Stimulated activated naive CD8-positive, alpha-beta T cell treated with anti-CD3 and anti-CD28 coated beads, Interleukin-15, amount 100 ng/mL, for 72 hours (primary cell): ENCODE measurements around the gene MBLAC2.

ENCODE experiments used
- ATAC-seq: fragments of 150-1000 bp; cut with Tn5 transposase; 2 replicates; pipeline ENCODE4 v1.10.0; 2021; ENCODE audit warnings: mild to moderate bottlenecking, moderate library complexity
- DNase-seq, 2 donors: peaks; one replicate each; pipeline ENCODE4 v3.0.0; 2021 to 2022
- H3K27ac Mint-ChIP-seq, 2 donors: one replicate each; pipeline ENCODE4 v1.8.0; 2022; ENCODE audit warnings: mild to moderate bottlenecking in 2 of 2, mixed read lengths in 2 of 2, moderate library complexity in 2 of 2
- H3K27me3 Mint-ChIP-seq: one replicate; pipeline ENCODE4 v1.8.0; 2022; ENCODE audit warnings: mixed read lengths
- H3K4me1 Mint-ChIP-seq: one replicate; pipeline ENCODE4 v1.8.0; 2022; ENCODE audit warnings: mild to moderate bottlenecking, mixed read lengths
- H3K4me3 Mint-ChIP-seq, 2 donors: one replicate each; pipeline ENCODE4 v1.8.0; 2022; ENCODE audit warnings: mild to moderate bottlenecking in 2 of 2, mixed read lengths in 2 of 2, moderate library complexity in 1 of 2
- H3K9me3 Mint-ChIP-seq, 2 donors: one replicate each; pipeline ENCODE4 v1.8.0; 2022; ENCODE audit warnings: mixed read lengths in 2 of 2

Gene MBLAC2

DNA sequence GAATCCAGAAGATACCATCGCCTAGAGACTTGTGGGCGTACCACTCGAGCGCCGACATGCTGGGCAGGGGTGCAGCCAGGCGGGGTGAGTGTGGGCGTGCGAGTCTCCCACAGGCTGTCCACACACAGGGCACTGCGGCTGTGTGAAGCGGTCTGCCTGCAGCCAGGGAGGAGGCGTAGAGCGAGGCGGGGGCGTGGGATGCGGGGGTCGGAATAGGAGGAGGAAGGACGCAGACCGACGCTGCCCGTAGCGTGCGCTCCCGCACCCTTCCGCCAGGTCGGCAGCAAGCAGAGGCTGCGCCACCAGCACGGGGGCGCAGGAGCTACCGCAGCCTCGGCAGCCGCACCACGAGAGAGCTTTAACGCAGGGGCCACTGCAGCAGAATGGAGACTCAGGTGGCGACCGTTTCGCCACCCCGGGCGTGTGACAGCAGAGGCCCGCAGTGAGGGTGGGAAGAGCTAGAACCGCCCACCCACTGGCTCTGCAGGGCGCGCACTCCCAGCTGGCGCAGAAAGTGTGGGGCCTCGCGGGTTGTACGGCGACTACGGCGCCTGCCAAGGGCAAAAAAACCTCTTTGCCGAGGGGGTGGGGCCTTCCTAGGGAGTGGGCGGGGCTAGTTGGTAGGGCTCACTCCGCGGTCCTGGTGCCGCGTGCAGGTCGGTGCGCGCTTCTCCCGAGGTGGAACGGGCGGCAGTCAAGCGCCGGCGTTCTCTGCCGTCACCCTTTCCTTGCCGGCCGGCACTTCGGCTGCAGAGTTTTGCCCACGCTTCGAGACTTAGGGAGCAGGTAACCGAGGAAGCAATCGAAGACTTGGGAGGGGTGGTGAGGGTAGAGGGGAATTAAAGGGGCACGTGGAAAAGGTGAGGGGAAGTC lies at the start of gene MBLAC2, which contains the start of gene POLR3G:
Gene MBLAC2 (minus strand): TSS at position 537 of the 873 bp plus-strand sequence. CDS start 479 bp downstream, at position 58.
Gene POLR3G (plus strand): TSS at position 630 of the 873 bp plus-strand sequence. CDS start 10,704 bp downstream, outside the sequence.
- peak; percentile 89 to 92 for DNase-seq
- peak within 1 kb of the TSS; percentile 98 to 99 for H3K4me3 Mint-ChIP-seq
- H3K27me3 Mint-ChIP-seq = no peaks in the 10 kb centered on the region
- peaks cover 49% of the 10 kb centered on the region for H3K4me1 Mint-ChIP-seq
- H3K27ac Mint-ChIP-seq = peak within 1 kb of the TSS; percentile 95 to 97
- peaks cover 0 to 17% of the 10 kb centered on the region in 2 donors for H3K9me3 Mint-ChIP-seq
- ATAC-seq = peak; percentile 89

DNA sequence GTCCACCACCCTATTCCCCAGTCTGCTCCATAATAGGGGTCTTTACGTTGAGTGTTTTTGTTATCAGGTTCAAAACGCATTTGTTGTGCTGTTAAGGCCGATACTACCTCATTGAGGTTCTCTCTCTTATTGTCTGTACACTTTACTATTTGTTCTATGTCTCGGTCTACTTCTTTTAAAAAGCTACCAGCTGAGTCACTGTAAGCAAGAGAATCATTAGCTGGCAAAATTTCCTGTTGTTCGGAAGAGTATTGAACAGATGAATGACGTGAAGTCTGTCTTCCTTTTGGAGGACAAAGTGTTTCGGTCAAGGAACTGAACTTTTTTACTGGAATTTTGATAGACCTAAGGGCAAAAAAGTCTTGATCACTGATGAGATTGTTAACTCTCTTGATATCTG lies 44.5 kb upstream of the MBLAC2 start:
- Mint-ChIP-seq H3K4me1 (peaks cover 10% of the 10 kb centered on the region), H3K27me3 (no peaks in the 10 kb centered on the region), H3K27ac (no peak overlapping the region)

GRCh38 chr5:90518661-90519060 lies 44.1 kb upstream of the MBLAC2 start:
- Mint-ChIP-seq H3K9me3 (no peaks in the 10 kb centered on the region), H3K4me3 (no peak overlapping the region), H3K27me3 (no peaks in the 10 kb centered on the region), H3K4me1 (peaks cover 10% of the 10 kb centered on the region), H3K27ac (no peak overlapping the region)
- ATAC-seq (no peak), DNase-seq (no peak)

More for the DNA sequence above, 44.5 kb upstream of the MBLAC2 start:
- H3K4me3 Mint-ChIP-seq = no peak overlapping the region
- ATAC-seq (no peak), DNase-seq (no peak)
- H3K9me3 Mint-ChIP-seq = no peaks in the 10 kb centered on the region

- H3K4me1 Mint-ChIP-seq = peaks cover 10% of the 10 kb centered on the region
Observed at GRCh38 chr5:90514520-90514919, 39.9 kb upstream of the MBLAC2 start.

GRCh38 chr5:90510438-90510837 lies 35.9 kb upstream of the MBLAC2 start:
- H3K4me1 Mint-ChIP-seq = peaks cover 6% of the 10 kb centered on the region
- no peak overlapping the region for H3K4me3 Mint-ChIP-seq
- no peaks in the 10 kb centered on the region for H3K27me3 Mint-ChIP-seq
- no peak for DNase-seq
- H3K27ac Mint-ChIP-seq = no peak overlapping the region
- H3K9me3 Mint-ChIP-seq = no peaks in the 10 kb centered on the region
- no peak for ATAC-seq

More at GRCh38 chr5:90514520-90514919, 39.9 kb upstream of the MBLAC2 start:
- no peaks in the 10 kb centered on the region for H3K9me3 Mint-ChIP-seq
- H3K4me3 Mint-ChIP-seq = no peak overlapping the region
- DNase-seq = no peak
- no peaks in the 10 kb centered on the region for H3K27me3 Mint-ChIP-seq
- no peak overlapping the region for H3K27ac Mint-ChIP-seq
- ATAC-seq = no peak

GRCh38 chr5:90506221-90506620 lies 31.6 kb upstream of the MBLAC2 start:
- Mint-ChIP-seq H3K4me3 (no peak overlapping the region), H3K9me3 (no peaks in the 10 kb centered on the region), H3K27ac (no peak overlapping the region), H3K4me1 (peaks cover 6% of the 10 kb centered on the region), H3K27me3 (no peaks in the 10 kb centered on the region)
- no peak for DNase-seq
- ATAC-seq = no peak

GRCh38 chr5:90504743-90505142 lies 30.2 kb upstream of the MBLAC2 start:
- H3K4me1 Mint-ChIP-seq = peaks cover 6% of the 10 kb centered on the region
- H3K9me3 Mint-ChIP-seq = no peaks in the 10 kb centered on the region
- no peak for ATAC-seq
- H3K27ac Mint-ChIP-seq = no peak overlapping the region
- no peaks in the 10 kb centered on the region for H3K27me3 Mint-ChIP-seq
- DNase-seq = no peak
- H3K4me3 Mint-ChIP-seq = no peak overlapping the region

GRCh38 chr5:90503596-90503995 lies 29.0 kb upstream of the MBLAC2 start:
- Mint-ChIP-seq H3K9me3 (no peaks in the 10 kb centered on the region), H3K4me3 (no peak overlapping the region), H3K27ac (no peak overlapping the region), H3K27me3 (no peaks in the 10 kb centered on the region), H3K4me1 (peaks cover 6% of the 10 kb centered on the region)
- ATAC-seq (no peak), DNase-seq (no peak)

GRCh38 chr5:90495146-90495545 lies 20.6 kb upstream of the MBLAC2 start:
- no peak overlapping the region for H3K27ac Mint-ChIP-seq
- no peak overlapping the region for H3K4me3 Mint-ChIP-seq
- no peaks in the 10 kb centered on the region for H3K27me3 Mint-ChIP-seq
- no peaks in the 10 kb centered on the region for H3K4me1 Mint-ChIP-seq
- ATAC-seq (no peak), DNase-seq (no peak)
- peaks cover 0 to 5% of the 10 kb centered on the region in 2 donors for H3K9me3 Mint-ChIP-seq

- no peak overlapping the region for H3K4me3 Mint-ChIP-seq
- no peak overlapping the region for H3K27ac Mint-ChIP-seq
- no peak for DNase-seq
- H3K9me3 Mint-ChIP-seq = peaks cover 0 to 5% of the 10 kb centered on the region in 2 donors
- H3K4me1 Mint-ChIP-seq = no peaks in the 10 kb centered on the region
- no peak for ATAC-seq
- no peaks in the 10 kb centered on the region for H3K27me3 Mint-ChIP-seq
Observed at GRCh38 chr5:90494043-90494442, 19.5 kb upstream of the MBLAC2 start.

DNA sequence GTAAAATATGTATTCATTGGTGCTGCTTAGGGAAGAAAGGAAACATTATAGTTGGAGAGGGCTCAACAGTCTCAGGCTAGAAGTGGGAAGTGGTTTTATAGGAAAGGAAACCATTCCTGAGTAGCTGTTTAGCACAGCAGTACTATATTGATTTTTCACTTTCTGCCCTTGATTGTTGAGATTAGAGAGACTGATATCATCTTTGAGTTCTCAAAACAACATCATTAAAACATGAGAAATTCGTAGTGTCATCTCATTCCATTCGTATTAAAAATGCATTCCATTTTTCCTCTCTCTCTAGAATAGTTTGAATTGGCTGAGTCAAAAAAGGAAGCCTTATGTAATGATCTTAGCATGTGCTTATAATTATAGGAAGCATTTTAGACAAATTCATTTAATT lies 14.2 kb upstream of the MBLAC2 start:
- ATAC-seq (no peak), DNase-seq (no peak)
- Mint-ChIP-seq H3K4me3 (no peak overlapping the region), H3K4me1 (no peaks in the 10 kb centered on the region), H3K9me3 (peaks cover 0 to under 1% of the 10 kb centered on the region in 2 donors), H3K27me3 (no peaks in the 10 kb centered on the region), H3K27ac (no peak overlapping the region)

DNA sequence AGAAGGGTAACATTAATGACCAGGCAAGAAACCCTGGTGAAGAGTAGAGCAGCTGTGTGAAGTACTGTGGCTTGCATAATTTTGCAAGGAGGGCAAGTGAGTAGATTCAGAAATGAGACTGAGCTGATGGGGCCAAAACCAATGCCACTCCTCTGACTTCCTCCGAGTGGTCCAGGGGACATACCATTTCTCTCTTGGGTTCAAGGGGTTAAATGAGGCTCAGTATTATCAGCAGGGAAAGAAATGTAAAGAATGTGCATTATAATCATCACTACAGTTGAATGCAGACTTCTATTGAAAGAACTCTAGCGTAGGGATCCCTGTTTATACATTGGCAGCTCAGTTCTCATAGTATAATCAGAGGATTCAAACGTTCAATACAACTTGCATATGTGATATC lies 10.0 kb upstream of the MBLAC2 start:
- Mint-ChIP-seq H3K27ac (no peak overlapping the region), H3K4me3 (no peak overlapping the region), H3K27me3 (no peaks in the 10 kb centered on the region), H3K9me3 (no peaks in the 10 kb centered on the region), H3K4me1 (no peaks in the 10 kb centered on the region)
- ATAC-seq (no peak), DNase-seq (no peak)

DNA sequence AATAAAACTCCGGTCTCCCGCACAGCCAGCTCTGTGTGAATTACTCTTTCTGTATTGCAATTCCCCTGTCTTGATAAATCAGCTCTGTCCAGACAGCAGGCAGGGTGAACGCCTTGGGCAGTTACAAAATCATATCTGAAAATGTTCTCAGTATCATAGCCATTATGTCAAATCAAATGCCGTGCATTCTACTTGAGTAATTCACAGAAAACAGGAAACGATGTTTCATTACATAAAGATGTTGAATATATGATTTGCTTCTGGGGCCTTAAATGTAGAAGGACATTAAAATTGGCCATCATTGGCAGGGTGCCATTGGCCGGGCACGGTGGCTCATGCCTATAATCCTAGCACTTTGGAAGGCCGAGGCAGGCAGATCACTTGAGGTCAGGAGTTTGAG lies 8.6 kb upstream of the MBLAC2 start:
- Mint-ChIP-seq H3K27me3 (no peaks in the 10 kb centered on the region), H3K4me3 (no peak overlapping the region), H3K27ac (peak overlapping the region in 1 of 2 donors; percentile 71), H3K9me3 (no peaks in the 10 kb centered on the region), H3K4me1 (no peaks in the 10 kb centered on the region)
- ATAC-seq = no peak
- DNase-seq = no peak

GRCh38 chr5:90480699-90481098 lies 6.1 kb upstream of the MBLAC2 start:
- Mint-ChIP-seq H3K27ac (no peak overlapping the region), H3K27me3 (no peaks in the 10 kb centered on the region), H3K4me3 (no peak overlapping the region), H3K4me1 (peaks cover 20% of the 10 kb centered on the region), H3K9me3 (no peaks in the 10 kb centered on the region)
- ATAC-seq (no peak), DNase-seq (no peak)

DNA sequence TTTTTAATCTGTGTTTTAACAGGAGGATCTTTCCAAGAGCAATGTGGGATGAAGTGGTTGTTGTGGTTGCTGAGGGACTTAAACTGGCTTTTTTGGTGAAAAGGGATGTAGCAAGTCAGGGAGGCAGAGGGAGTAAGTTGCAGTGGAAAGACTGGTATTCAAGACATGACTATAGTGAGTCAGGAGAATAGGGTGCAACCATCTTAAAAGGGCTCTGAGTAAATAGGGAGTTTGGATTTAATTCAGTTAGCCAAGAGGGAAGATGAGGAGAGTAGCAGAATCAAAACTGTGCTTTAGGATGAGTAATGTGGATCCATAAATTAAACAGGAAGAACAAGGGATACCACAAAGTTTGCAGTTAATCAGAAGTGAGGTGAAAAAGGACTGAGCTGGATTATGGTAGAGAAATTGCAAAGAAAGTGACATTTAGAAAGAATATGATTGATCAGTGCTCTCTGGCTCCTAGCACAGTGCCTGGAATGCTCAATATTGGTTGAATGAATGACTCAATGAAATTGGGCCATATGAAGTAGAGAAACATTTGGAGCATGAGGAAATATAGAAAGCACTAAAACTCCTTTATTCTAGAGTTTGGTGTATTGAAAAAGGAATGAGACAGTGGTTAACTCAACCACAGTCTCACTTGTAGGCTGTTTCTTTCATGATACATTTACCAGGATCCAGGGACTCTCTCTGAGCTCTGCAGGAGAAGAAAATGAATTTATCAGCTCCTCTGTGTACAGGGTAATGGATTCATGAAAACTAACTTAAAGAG lies 5.2 kb upstream of the MBLAC2 start:
- no peak overlapping the region for H3K4me3 Mint-ChIP-seq
- H3K9me3 Mint-ChIP-seq = no peaks in the 10 kb centered on the region
- ATAC-seq (no peak), DNase-seq (no peak)
- peaks cover 29% of the 10 kb centered on the region for H3K4me1 Mint-ChIP-seq
- no peak overlapping the region for H3K27ac Mint-ChIP-seq
- no peaks in the 10 kb centered on the region for H3K27me3 Mint-ChIP-seq
